NCI-H345 treated with DMSO at 0.1 percent for 48 hours (cell line): Measurements from ENCODE around the gene FOXO3.
"Not testable (repeated sequence)": the region's sequence is repeated elsewhere in the genome, so short reads cannot be mapped to it uniquely, and the experiment has no call there.

Experiments used
- DNase-seq: peaks from one replicate; lab custom pipeline; 2025; ENCODE audit not compliant: unreplicated experiment; lab: John Stamatoyannopoulos, UW

The FOXO3 gene

GRCh38 chr6:108555399-108556052 is 5.2 kb upstream of the FOXO3 start:
- no peak for DNase-seq

- DNase-seq: no peak
These were observed 4.5 kb upstream of the FOXO3 start for GRCh38 chr6:108556250-108556649.

- DNase-seq: no peak
These were observed 3.7 kb upstream of the FOXO3 start for GRCh38 chr6:108556866-108557493.

- peak; percentile 76 for DNase-seq
These were observed 3.0 kb upstream of the FOXO3 start for GRCh38 chr6:108557494-108558371.

- DNase-seq: peak; percentile 97
These were observed 2.2 kb upstream of the FOXO3 start for GRCh38 chr6:108558372-108559096.

GRCh38 chr6:108559097-108559883 is 1.4 kb upstream of the FOXO3 start:
- peak; percentile 58 for DNase-seq

GRCh38 chr6:108559884-108560462 is 744 bp upstream of the FOXO3 start:
- DNase-seq: peak; percentile 52

- not testable (repeated sequence) for DNase-seq
These were observed 561 bp downstream of the FOXO3 start for GRCh38 chr6:108561309-108561647.

GRCh38 chr6:108561742-108562502 is 1.2 kb downstream of the FOXO3 start:
- DNase-seq: no peak

- DNase-seq: no peak
These were observed 1.8 kb downstream of the FOXO3 start for GRCh38 chr6:108562503-108562993.

GRCh38 chr6:108563292-108563691 is 2.6 kb downstream of the FOXO3 start:
- no peak for DNase-seq

- no peak for DNase-seq
These were observed 3.5 kb downstream of the FOXO3 start for GRCh38 chr6:108564178-108564577.

GRCh38 chr6:108565091-108565766 is 4.5 kb downstream of the FOXO3 start:
- no peak for DNase-seq

- DNase-seq: no peak
These were observed 5.2 kb downstream of the FOXO3 start for GRCh38 chr6:108565893-108566292.

GRCh38 chr6:108566406-108566805 is 5.7 kb downstream of the FOXO3 start:
- no peak for DNase-seq

GRCh38 chr6:108568101-108568500 is 7.4 kb downstream of the FOXO3 start:
- no peak for DNase-seq

- DNase-seq: no peak
These were observed 8.0 kb downstream of the FOXO3 start for GRCh38 chr6:108568551-108569305.

- no peak for DNase-seq
These were observed 9.8 kb downstream of the FOXO3 start for GRCh38 chr6:108570517-108570916.
